Measurements from ENCODE around the gene MEG3.
"Not testable (repeated sequence)": the region's sequence is repeated elsewhere in the genome, so short reads cannot be mapped to it uniquely, and the experiment has no call there.

Gene MEG3

GRCh38 chr14:100816286-100816949 is 9.5 kb upstream of the MEG3 start:
- DNase-seq: no peak

- no peak for DNase-seq
These were observed 8.7 kb upstream of the MEG3 start for GRCh38 chr14:100816950-100817901.

- no peak for DNase-seq
These were observed 7.7 kb upstream of the MEG3 start for GRCh38 chr14:100818221-100818699.

GRCh38 chr14:100818923-100819322 is 7.0 kb upstream of the MEG3 start:
- not testable (repeated sequence) for DNase-seq

GRCh38 chr14:100819453-100819828 is 6.5 kb upstream of the MEG3 start:
- DNase-seq: no peak

- DNase-seq: no peak
These were observed 6.0 kb upstream of the MEG3 start for GRCh38 chr14:100819829-100820475.

- no peak for DNase-seq
These were observed 5.0 kb upstream of the MEG3 start for GRCh38 chr14:100820957-100821356.

GRCh38 chr14:100822013-100822412 is 3.9 kb upstream of the MEG3 start:
- DNase-seq: no peak

- no peak for DNase-seq
These were observed 3.2 kb upstream of the MEG3 start for GRCh38 chr14:100822532-100823296.

- DNase-seq: no peak
These were observed 2.4 kb upstream of the MEG3 start for GRCh38 chr14:100823413-100824080.

GRCh38 chr14:100824091-100824551 is 1.8 kb upstream of the MEG3 start:
- no peak for DNase-seq

GRCh38 chr14:100824901-100825712 is 811 bp upstream of the MEG3 start:
- no peak for DNase-seq

GRCh38 chr14:100826391-100827100 is 628 bp downstream of the MEG3 start:
- DNase-seq: no peak

GRCh38 chr14:100827101-100828021 is 1.4 kb downstream of the MEG3 start:
- DNase-seq: no peak

GRCh38 chr14:100828031-100828769 is 2.3 kb downstream of the MEG3 start:
- peak; percentile 9 for DNase-seq

GRCh38 chr14:100830681-100831080 is 4.8 kb downstream of the MEG3 start:
- no peak for DNase-seq

- no peak for DNase-seq
These were observed 6.5 kb downstream of the MEG3 start for GRCh38 chr14:100832311-100832960.

All from activated CD4-positive, alpha-beta T cell treated with anti-CD3 and anti-CD28 coated beads, Interleukin-10, Interleukin-2, amounts not matched to agents 100 ng/mL and 50 ng/mL, durations not matched to agents 16 hours and 8 hours (primary cell).